HepG2 (cell line): ENCODE measurements around the gene CA14. TPM values are rescaled to one million over a fixed set of nuclear protein-coding genes. Genes with fewer than 3 reads are reported as not detected.

Experiments
- ELF1 ChIP-seq: sonication (generic); formaldehyde crosslinking; IDR thresholded peaks from 2 replicates; pipeline ENCODE4 v1.4.0; 2020; ENCODE audit warnings: missing genetic modification reagents
- GABPA ChIP-seq, 2 experiments: IDR thresholded peaks; 2 replicates each; pipeline ENCODE4 v1.6.1; 2011 to 2016; ENCODE audit warnings: low read depth in 2 of 2, low read length in 1 of 2, missing biosample characterization in 1 of 2, missing genetic modification characterization in 1 of 2
- ISL2 ChIP-seq: sonication (generic); formaldehyde crosslinking; IDR thresholded peaks from 2 replicates; pipeline ENCODE4 v1.5.0; 2020; ENCODE audit warnings: missing genetic modification reagents
- KDM2A ChIP-seq: sonication (generic); formaldehyde crosslinking; IDR thresholded peaks from 2 replicates; pipeline ENCODE4 v1.4.0; 2020; ENCODE audit warnings: low read depth, missing genetic modification reagents, borderline replicate concordance
- PHF21A ChIP-seq: sonication (generic); formaldehyde crosslinking; IDR thresholded peaks from 2 replicates; pipeline ENCODE4 v1.5.0; 2020; ENCODE audit warnings: mild to moderate bottlenecking, missing genetic modification reagents
- PHF8 ChIP-seq: sonication (generic); formaldehyde crosslinking; IDR thresholded peaks from 2 replicates; pipeline ENCODE4 v1.5.0; 2020; ENCODE audit warnings: missing genetic modification reagents
- POLR2AphosphoS5 ChIP-seq: IDR thresholded peaks from 2 replicates; pipeline ENCODE4 v1.6.1; 2012; ENCODE audit warnings: low read depth, low read length
- RAD51 ChIP-seq: fragments of 450-650 bp; IDR thresholded peaks from 2 replicates; pipeline ENCODE4 v1.6.1; 2016; ENCODE audit warnings: borderline replicate concordance
- SAP130 ChIP-seq: IDR thresholded peaks from 2 replicates; pipeline ENCODE4 v1.6.1; 2016; ENCODE audit warnings: low read depth
- SRSF1 ChIP-seq: fragments of 200-400 bp; formaldehyde crosslinking; optimal IDR thresholded peaks from 2 replicates; pipeline ENCODE3; 2017; ENCODE audit warnings: mild to moderate bottlenecking, low read depth, low read length, moderate library complexity
- polyA plus RNA-seq, 8 experiments: library from polyadenylated mRNA; depleted of rRNA in 3 of 8; stranded (reverse) in 7 of 8; unstranded in 1 of 8; fragments of >200 nt; fragmentation: Illumina TruSeq in 4 of 8; extraction: Trizol in 4 of 8; gene quantifications; 2 replicates each; pipeline versions ENCODE4 v1.2.1 to v1.2.3, GENCODE V29; 2011 to 2016; ENCODE audit warnings: low read depth in 4 of 8, missing spikeins in 1 of 8, mixed read lengths in 1 of 8; ENCODE audit not compliant: insufficient read depth in 1 of 8
- total RNA-seq, 5 experiments: library from RNA; depleted of rRNA; stranded (reverse); fragments of >200 nt; fragmentation: Illumina TruSeq; extraction: Trizol; gene quantifications; 2 replicates each; pipeline ENCODE4 v1.2.3, GENCODE V29; 2016; ENCODE audit warnings: low read depth in 1 of 5
- TF ChIP-seq, protein P1 (sequence below): sonication (generic); formaldehyde crosslinking; conservative IDR thresholded peaks from 2 replicates; pipeline ENCODE4 v1.4.0; 2020; ENCODE audit warnings: mild to moderate bottlenecking, missing genetic modification reagents, moderate library complexity
- TF ChIP-seq, protein P2 (sequence below): sonication (generic); formaldehyde crosslinking; IDR thresholded peaks from 2 replicates; pipeline ENCODE4 v1.4.0; 2020; ENCODE audit warnings: missing genetic modification reagents
- TF ChIP-seq, protein P3 (sequence below): IDR thresholded peaks from 2 replicates; pipeline ENCODE4 v1.6.1; 2016; ENCODE audit warnings: missing compliant biosample characterization, missing genetic modification reagents, borderline replicate concordance
- TF ChIP-seq, protein P4 (sequence below): sonication (generic); formaldehyde crosslinking; IDR thresholded peaks from 2 replicates; pipeline ENCODE4 v1.5.0; 2020; ENCODE audit warnings: mild to moderate bottlenecking, missing genetic modification reagents, borderline replicate concordance
- TF ChIP-seq, protein P5 (sequence below): IDR thresholded peaks from 2 replicates; pipeline ENCODE4 v1.6.1; 2016; ENCODE audit warnings: low read depth

Gene CA14
- total and polyA plus RNA-seq, 2 of the 13 experiments (the other 11 are each of a cell fraction or from before 2014, with no cell fraction given), result 2.4 to 8.5 TPM

DNA sequence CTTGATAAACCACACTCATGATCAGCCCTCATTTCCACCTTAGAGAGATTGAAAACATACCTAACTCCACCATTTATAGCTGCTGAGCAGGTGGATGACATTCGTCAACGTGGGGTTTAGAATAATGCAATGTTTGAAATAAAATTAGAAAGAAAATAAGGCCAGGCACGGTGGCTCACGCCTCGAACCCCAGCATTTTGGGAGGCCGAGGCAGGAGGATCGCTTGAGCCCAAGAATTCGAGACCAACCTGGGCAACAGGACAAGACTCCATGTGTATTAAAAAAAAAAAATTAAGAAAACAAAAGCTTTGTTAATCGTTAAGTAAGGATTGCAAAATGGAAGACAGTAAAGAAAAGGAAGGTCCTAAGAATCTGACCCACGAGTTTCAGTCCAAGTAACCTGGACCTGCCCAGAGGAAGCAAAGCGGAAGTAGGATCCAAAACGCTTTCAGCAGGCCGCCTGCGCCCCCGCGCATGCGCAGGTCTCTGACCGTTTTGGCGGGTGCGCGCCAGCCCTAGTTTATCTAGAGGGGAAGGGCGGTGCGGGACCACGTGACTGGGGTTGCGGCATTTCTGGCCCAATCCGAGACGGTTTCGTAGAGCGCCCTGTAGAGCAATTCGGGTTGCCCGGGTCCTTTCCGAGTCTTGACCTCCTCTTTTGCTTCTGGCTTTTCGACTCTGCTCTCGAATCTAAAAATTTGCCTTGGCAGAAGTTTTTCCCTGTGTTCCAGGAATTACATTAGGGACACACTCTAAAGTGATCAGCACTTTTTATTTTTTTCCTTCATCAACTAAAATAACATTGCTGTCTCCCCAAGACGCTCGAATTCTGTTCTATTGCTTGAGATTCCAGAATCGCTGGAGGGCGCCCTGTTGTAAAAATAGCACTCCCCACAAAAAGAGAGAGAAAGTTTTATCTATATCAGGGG, 44.1 kb upstream of the CA14 start (continued):
- TF ChIP-seq, protein P1, sequence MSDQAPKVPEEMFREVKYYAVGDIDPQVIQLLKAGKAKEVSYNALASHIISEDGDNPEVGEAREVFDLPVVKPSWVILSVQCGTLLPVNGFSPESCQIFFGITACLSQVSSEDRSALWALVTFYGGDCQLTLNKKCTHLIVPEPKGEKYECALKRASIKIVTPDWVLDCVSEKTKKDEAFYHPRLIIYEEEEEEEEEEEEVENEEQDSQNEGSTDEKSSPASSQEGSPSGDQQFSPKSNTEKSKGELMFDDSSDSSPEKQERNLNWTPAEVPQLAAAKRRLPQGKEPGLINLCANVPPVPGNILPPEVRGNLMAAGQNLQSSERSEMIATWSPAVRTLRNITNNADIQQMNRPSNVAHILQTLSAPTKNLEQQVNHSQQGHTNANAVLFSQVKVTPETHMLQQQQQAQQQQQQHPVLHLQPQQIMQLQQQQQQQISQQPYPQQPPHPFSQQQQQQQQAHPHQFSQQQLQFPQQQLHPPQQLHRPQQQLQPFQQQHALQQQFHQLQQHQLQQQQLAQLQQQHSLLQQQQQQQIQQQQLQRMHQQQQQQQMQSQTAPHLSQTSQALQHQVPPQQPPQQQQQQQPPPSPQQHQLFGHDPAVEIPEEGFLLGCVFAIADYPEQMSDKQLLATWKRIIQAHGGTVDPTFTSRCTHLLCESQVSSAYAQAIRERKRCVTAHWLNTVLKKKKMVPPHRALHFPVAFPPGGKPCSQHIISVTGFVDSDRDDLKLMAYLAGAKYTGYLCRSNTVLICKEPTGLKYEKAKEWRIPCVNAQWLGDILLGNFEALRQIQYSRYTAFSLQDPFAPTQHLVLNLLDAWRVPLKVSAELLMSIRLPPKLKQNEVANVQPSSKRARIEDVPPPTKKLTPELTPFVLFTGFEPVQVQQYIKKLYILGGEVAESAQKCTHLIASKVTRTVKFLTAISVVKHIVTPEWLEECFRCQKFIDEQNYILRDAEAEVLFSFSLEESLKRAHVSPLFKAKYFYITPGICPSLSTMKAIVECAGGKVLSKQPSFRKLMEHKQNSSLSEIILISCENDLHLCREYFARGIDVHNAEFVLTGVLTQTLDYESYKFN, result 0 out of 2 replicates have a peak, but pooled peaks have one; percentile 15
- TF ChIP-seq SAP130 (CRISPR knock-in tag) (peak; percentile 23; the same call in 1 of the 2 replicates), GABPA (IDR thresholded peaks at IDR 0.05; ENCODE audit: low read depth, low read length) (no peak), GABPA (CRISPR knock-in tag; IDR thresholded peaks at IDR 0.05; ENCODE audit: low read depth) (peak; percentile 59; the same call in 1 of the 2 replicates), POLR2AphosphoS5 (peak; percentile 46), ISL2 (0 out of 2 replicates have a peak, but pooled peaks have one; percentile 15), SRSF1 (no peak), KDM2A (peak; percentile 41; the same call in 1 of the 2 replicates), PHF21A (CRISPR knock-in tag) (0 out of 2 replicates have a peak, but pooled peaks have one; percentile 13), PHF8 (CRISPR knock-in tag) (0 out of 2 replicates have a peak, but pooled peaks have one; percentile 21), ELF1 (peak; percentile 80), RAD51 (peak; percentile 84; the same call in 1 of the 2 replicates)
- TF ChIP-seq, protein P2, sequence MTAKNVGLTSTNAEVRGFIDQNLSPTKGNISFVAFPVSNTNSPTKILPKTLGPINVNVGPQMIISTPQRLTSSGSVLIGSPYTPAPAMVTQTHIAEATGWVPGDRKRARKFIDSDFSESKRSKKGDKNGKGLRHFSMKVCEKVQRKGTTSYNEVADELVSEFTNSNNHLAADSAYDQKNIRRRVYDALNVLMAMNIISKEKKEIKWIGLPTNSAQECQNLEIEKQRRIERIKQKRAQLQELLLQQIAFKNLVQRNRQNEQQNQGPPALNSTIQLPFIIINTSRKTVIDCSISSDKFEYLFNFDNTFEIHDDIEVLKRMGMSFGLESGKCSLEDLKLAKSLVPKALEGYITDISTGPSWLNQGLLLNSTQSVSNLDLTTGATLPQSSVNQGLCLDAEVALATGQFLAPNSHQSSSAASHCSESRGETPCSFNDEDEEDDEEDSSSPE, result peak; percentile 82
- TF ChIP-seq, protein P3, sequence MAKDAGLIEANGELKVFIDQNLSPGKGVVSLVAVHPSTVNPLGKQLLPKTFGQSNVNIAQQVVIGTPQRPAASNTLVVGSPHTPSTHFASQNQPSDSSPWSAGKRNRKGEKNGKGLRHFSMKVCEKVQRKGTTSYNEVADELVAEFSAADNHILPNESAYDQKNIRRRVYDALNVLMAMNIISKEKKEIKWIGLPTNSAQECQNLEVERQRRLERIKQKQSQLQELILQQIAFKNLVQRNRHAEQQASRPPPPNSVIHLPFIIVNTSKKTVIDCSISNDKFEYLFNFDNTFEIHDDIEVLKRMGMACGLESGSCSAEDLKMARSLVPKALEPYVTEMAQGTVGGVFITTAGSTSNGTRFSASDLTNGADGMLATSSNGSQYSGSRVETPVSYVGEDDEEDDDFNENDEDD (CRISPR knock-in tag), result peak; percentile 71; the same call in 1 of the 2 replicates
- TF ChIP-seq, protein P4, sequence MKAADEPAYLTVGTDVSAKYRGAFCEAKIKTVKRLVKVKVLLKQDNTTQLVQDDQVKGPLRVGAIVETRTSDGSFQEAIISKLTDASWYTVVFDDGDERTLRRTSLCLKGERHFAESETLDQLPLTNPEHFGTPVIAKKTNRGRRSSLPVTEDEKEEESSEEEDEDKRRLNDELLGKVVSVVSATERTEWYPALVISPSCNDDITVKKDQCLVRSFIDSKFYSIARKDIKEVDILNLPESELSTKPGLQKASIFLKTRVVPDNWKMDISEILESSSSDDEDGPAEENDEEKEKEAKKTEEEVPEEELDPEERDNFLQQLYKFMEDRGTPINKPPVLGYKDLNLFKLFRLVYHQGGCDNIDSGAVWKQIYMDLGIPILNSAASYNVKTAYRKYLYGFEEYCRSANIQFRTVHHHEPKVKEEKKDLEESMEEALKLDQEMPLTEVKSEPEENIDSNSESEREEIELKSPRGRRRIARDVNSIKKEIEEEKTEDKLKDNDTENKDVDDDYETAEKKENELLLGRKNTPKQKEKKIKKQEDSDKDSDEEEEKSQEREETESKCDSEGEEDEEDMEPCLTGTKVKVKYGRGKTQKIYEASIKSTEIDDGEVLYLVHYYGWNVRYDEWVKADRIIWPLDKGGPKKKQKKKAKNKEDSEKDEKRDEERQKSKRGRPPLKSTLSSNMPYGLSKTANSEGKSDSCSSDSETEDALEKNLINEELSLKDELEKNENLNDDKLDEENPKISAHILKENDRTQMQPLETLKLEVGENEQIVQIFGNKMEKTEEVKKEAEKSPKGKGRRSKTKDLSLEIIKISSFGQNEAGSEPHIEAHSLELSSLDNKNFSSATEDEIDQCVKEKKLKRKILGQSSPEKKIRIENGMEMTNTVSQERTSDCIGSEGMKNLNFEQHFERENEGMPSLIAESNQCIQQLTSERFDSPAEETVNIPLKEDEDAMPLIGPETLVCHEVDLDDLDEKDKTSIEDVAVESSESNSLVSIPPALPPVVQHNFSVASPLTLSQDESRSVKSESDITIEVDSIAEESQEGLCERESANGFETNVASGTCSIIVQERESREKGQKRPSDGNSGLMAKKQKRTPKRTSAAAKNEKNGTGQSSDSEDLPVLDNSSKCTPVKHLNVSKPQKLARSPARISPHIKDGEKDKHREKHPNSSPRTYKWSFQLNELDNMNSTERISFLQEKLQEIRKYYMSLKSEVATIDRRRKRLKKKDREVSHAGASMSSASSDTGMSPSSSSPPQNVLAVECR (CRISPR knock-in tag), result peak; percentile 26; the same call in 1 of the 2 replicates
- TF ChIP-seq, protein P5, sequence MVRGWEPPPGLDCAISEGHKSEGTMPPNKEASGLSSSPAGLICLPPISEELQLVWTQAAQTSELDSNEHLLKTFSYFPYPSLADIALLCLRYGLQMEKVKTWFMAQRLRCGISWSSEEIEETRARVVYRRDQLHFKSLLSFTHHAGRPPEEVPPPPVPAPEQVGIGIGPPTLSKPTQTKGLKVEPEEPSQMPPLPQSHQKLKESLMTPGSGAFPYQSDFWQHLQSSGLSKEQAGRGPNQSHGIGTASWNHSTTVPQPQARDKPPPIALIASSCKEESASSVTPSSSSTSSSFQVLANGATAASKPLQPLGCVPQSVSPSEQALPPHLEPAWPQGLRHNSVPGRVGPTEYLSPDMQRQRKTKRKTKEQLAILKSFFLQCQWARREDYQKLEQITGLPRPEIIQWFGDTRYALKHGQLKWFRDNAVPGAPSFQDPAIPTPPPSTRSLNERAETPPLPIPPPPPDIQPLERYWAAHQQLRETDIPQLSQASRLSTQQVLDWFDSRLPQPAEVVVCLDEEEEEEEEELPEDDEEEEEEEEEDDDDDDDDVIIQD (CRISPR knock-in tag), result 0 out of 2 replicates have a peak, but pooled peaks have one; percentile 57
